ENCODE data around the gene MACROD2.

- TF ChIP-seq POLR2A (IDR thresholded peaks at IDR 0.05), result no peak
- TF ChIP-seq POLR2AphosphoS5 (IDR thresholded peaks at IDR 0.05), result no peak
- TF ChIP-seq CTCF (IDR thresholded peaks at IDR 0.05), result no peak
Measured at GRCh38 chr20:14583413-14583812, 588.1 kb downstream of the MACROD2 start.
